Esophagus squamous epithelium (tissue), 4 donors: Measurements from ENCODE around the gene MINDY4.

Experiments used
- CTCF ChIP-seq, 6 experiments: fragments of 450-650 bp in 4 of 6; fragments of 200-600 bp in 2 of 6; sonication (generic) in 2 of 6; IDR thresholded peaks; one replicate each; pipeline ENCODE4 v1.5.1; 2016 to 2019; ENCODE audit warnings: antibody characterized with exemption in 6 of 6, mild to moderate bottlenecking in 4 of 6, moderate library complexity in 4 of 6
- POLR2A ChIP-seq, 4 donors: fragments of 450-650 bp; IDR thresholded peaks; one replicate each; pipeline ENCODE4 v1.6.1; 2017; ENCODE audit warnings: antibody characterized with exemption in 4 of 4, mild to moderate bottlenecking in 4 of 4, moderate library complexity in 3 of 4

- TF ChIP-seq CTCF (IDR thresholded peaks at IDR 0.05) (no peak), POLR2A (IDR thresholded peaks at IDR 0.05) (no peak)
Measured at GRCh38 chr7:30926313-30926712, 155.1 kb downstream of the MINDY4 start.
